Tibial artery (tissue), 4 donors: ENCODE measurements around the gene CFAP61.

Source experiments
- DNase-seq, 2 donors: peaks; one replicate each; pipeline ENCODE4 v3.0.0-alpha.2; 2019
- H3K27ac ChIP-seq, 2 donors: fragments of 200-600 bp; sonication (generic) in 1 of 2; 1 replicate in 1 of 2; 2 replicates in 1 of 2; pipeline ENCODE4 v1.5.1; 2018 to 2019; ENCODE audit warnings: mild to moderate bottlenecking in 1 of 2
- H3K27me3 ChIP-seq, 2 donors: fragments of 200-600 bp; sonication (generic) in 1 of 2; one replicate each; pipeline versions ENCODE4 v1.5.1 to v1.6.0; 2016 to 2019
- H3K36me3 ChIP-seq, 3 donors: fragments of 200-600 bp; sonication (generic) in 2 of 3; one replicate each; pipeline ENCODE4 v1.5.1; 2016 to 2019; ENCODE audit warnings: mild to moderate bottlenecking in 2 of 3
- H3K4me1 ChIP-seq, 4 donors: fragments of 200-600 bp; sonication (generic) in 2 of 4; 1 replicate in 3 of 4; 2 replicates in 1 of 4; pipeline ENCODE4 v1.5.1; 2016 to 2019
- H3K4me3 ChIP-seq, 2 donors: fragments of 200-600 bp; sonication (generic) in 1 of 2; 1 replicate in 1 of 2; 2 replicates in 1 of 2; pipeline ENCODE4 v1.5.1; 2018 to 2019; ENCODE audit warnings: mild to moderate bottlenecking in 2 of 2
- H3K9me3 ChIP-seq, 3 donors: fragments of 200-600 bp; sonication (generic) in 1 of 3; one replicate each; pipeline ENCODE4 v1.5.1; 2016 to 2019
- CTCF ChIP-seq, 2 experiments: fragments of 200-600 bp in 1 of 2; fragments of 450-650 bp in 1 of 2; IDR thresholded peaks; one replicate each; pipeline ENCODE4 v1.5.1; 2017 to 2019; ENCODE audit warnings: antibody characterized with exemption in 2 of 2, mild to moderate bottlenecking in 1 of 2, moderate library complexity in 1 of 2
- intact Hi-C: fragments of 100-400 bp; cut with DNase I; formaldehyde crosslinking; loops from one replicate; pipeline ENCODE4 v1.15.0; 2023; ENCODE audit warnings: low total_unique reads

Gene CFAP61

GRCh38 chr20:20150241-20150640 is 97.9 kb downstream of the CFAP61 start:
- no peaks in the 10 kb centered on the region for H3K27me3 ChIP-seq
- H3K4me1 ChIP-seq = no peaks in the 10 kb centered on the region
- no peak for TF ChIP-seq CTCF (IDR thresholded peaks at IDR 0.05)
- H3K27ac ChIP-seq = no peak overlapping the region
- DNase-seq = no peak
- H3K9me3 ChIP-seq = no peaks in the 10 kb centered on the region
- H3K36me3 ChIP-seq = no peaks in the 10 kb centered on the region
- H3K4me3 ChIP-seq = no peak overlapping the region
- intact Hi-C loops = no loop called here

GRCh38 chr20:20160520-20160919 is 108.2 kb downstream of the CFAP61 start:
- intact Hi-C loops = no loop called here
- H3K27ac ChIP-seq = no peak overlapping the region

GRCh38 chr20:20161611-20162010 is 109.3 kb downstream of the CFAP61 start:
- no peaks in the 10 kb centered on the region for H3K9me3 ChIP-seq
- no peak overlapping the region for H3K4me3 ChIP-seq
- DNase-seq = no peak
- no peaks in the 10 kb centered on the region for H3K36me3 ChIP-seq
- H3K4me1 ChIP-seq = no peaks in the 10 kb centered on the region
- intact Hi-C loops = no loop called here
- H3K27me3 ChIP-seq = no peaks in the 10 kb centered on the region
- no peak overlapping the region for H3K27ac ChIP-seq
- no peak for TF ChIP-seq CTCF (IDR thresholded peaks at IDR 0.05)

More at GRCh38 chr20:20160520-20160919, 108.2 kb downstream of the CFAP61 start:
- TF ChIP-seq CTCF (IDR thresholded peaks at IDR 0.05) = no peak
- H3K9me3 ChIP-seq = no peaks in the 10 kb centered on the region
- no peak for DNase-seq
- no peak overlapping the region for H3K4me3 ChIP-seq
- no peaks in the 10 kb centered on the region for H3K27me3 ChIP-seq
- no peaks in the 10 kb centered on the region for H3K4me1 ChIP-seq
- no peaks in the 10 kb centered on the region for H3K36me3 ChIP-seq

GRCh38 chr20:20167698-20168097 is 115.4 kb downstream of the CFAP61 start:
- H3K27ac ChIP-seq = no peak overlapping the region
- no peak for DNase-seq

GRCh38 chr20:20173254-20173653 is 120.9 kb downstream of the CFAP61 start:
- DNase-seq = no peak
- peaks cover 0 to 3% (median 0%) of the 10 kb centered on the region in 3 donors for H3K9me3 ChIP-seq
- H3K27me3 ChIP-seq = no peaks in the 10 kb centered on the region
- no peaks in the 10 kb centered on the region for H3K4me1 ChIP-seq
- no peaks in the 10 kb centered on the region for H3K36me3 ChIP-seq
- H3K4me3 ChIP-seq = no peak overlapping the region
- no peak overlapping the region for H3K27ac ChIP-seq
- no peak for TF ChIP-seq CTCF (IDR thresholded peaks at IDR 0.05)
- intact Hi-C loops = no loop called here

More at GRCh38 chr20:20167698-20168097, 115.4 kb downstream of the CFAP61 start:
- Histone ChIP-seq H3K9me3 (peaks cover 0 to 3% (median 0%) of the 10 kb centered on the region in 3 donors), H3K36me3 (no peaks in the 10 kb centered on the region), H3K4me1 (no peaks in the 10 kb centered on the region), H3K27me3 (no peaks in the 10 kb centered on the region), H3K4me3 (no peak overlapping the region)
- intact Hi-C loops = no loop called here
- no peak for TF ChIP-seq CTCF (IDR thresholded peaks at IDR 0.05)
